Fibroblast of peridontal ligament (primary cell): Measurements from ENCODE around the gene EPB41L4B.

Experiments
- DNase-seq: peaks from one replicate; pipeline ENCODE4 v3.0.0-alpha.2; 2010; ENCODE audit errors: extremely low read depth

Gene EPB41L4B

GRCh38 chr9:109320331-109320741 is 523 bp downstream of the EPB41L4B start:
- no peak for DNase-seq

- DNase-seq: no peak
Observed at GRCh38 chr9:109319626-109320241, 1.1 kb downstream of the EPB41L4B start.

GRCh38 chr9:109319017-109319625 is 1.7 kb downstream of the EPB41L4B start:
- no peak for DNase-seq

- no peak for DNase-seq
Observed at GRCh38 chr9:109317979-109318741, 2.7 kb downstream of the EPB41L4B start.

GRCh38 chr9:109317311-109317978 is 3.4 kb downstream of the EPB41L4B start:
- DNase-seq: no peak

DNA sequence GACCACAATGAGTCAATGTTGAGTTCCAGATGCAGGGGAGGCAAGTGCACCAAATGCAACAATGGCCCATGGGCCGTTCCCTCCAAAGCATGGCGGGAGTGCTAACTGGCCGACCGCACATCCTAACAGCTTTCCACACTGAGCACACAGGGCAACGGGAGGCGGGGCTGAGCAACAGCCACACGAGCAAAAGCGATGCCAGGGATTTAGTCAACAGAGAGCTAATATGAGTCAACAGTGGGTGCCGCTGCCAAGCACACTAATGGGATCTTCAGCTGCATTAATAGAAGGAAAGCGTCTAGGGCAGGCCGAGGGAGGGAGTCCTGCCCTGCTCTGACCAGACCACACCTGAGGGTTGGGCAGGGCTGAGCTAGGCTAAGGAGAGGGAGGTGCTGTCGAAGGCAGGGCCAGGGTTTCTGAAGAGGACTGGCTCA is 4.6 kb downstream of the EPB41L4B start:
- no peak for DNase-seq

- DNase-seq: no peak
Observed at GRCh38 chr9:109315480-109316206, 5.2 kb downstream of the EPB41L4B start.

DNA sequence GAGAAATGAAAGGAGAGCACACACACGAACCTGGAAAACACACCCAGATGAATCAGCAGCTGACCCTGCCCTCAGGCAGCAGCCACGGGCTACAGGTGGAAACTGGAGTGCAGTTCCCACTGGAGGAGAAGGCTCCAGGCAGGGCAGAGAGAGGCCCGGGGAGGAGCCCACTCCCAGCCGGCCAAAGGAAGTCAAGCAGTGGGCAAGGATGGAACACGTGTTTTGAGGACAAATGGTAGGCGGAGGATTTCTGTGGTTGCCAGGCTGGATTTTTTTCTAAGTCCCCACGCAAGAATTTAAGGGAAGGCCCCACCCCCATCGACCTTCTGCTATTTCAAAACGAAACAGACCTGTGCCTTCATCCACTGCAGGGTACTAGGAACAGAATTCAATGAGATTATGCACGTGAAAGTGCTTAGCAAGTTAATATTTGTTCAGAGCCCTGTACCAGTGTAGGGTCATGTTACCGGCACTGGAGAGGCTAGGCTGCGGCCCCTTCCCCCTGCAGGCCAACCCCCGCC is 6.8 kb downstream of the EPB41L4B start:
- DNase-seq: no peak

GRCh38 chr9:109313351-109313750 is 7.5 kb downstream of the EPB41L4B start:
- DNase-seq: no peak

DNA sequence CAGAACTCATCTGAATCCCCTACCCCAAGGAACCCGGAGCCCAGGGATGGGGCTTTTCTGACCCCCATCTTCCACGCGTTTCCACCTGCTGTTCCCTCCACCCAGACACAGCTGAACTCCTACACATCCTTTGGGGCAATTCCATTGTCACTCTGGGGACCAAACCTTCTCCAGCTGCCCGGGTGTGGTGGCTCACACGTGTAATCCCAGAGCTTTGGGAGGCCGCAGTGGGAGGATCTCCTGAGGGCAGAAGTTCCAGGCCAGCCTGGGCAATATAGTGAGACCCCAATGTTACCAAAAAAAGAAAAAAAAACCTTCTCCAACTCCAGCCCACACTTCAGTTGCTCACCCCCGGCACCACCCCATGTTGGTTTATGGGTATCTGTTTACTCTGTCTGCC is 8.1 kb downstream of the EPB41L4B start:
- DNase-seq: no peak

- DNase-seq: no peak
Observed at GRCh38 chr9:109311731-109312130, 9.1 kb downstream of the EPB41L4B start.

DNA sequence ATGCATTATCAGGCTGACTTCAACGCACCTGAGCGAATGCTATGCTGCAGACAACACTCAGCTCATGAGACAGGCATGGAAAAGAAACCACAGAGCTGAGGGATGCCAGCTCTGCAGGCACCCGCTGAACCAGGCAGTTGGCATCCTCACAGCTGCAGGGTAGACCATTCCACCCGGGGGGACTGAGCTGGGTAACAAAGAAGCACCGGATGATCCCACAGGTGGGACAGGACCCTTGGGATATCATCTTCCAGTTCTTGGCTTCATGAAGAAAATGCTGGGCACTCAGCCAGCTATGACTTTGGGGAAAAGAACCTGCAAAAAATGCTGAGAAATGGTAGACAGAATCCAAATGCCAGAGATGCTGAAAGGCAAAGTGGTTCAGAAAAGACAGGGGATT is 9.6 kb downstream of the EPB41L4B start:
- DNase-seq: no peak

GRCh38 chr9:109310486-109310901 is 10.4 kb downstream of the EPB41L4B start:
- peak; percentile 52 for DNase-seq

- no peak for DNase-seq
Observed at GRCh38 chr9:109309282-109309681, 11.6 kb downstream of the EPB41L4B start.

GRCh38 chr9:109307380-109308240 is 13.2 kb downstream of the EPB41L4B start:
- no peak for DNase-seq

DNA sequence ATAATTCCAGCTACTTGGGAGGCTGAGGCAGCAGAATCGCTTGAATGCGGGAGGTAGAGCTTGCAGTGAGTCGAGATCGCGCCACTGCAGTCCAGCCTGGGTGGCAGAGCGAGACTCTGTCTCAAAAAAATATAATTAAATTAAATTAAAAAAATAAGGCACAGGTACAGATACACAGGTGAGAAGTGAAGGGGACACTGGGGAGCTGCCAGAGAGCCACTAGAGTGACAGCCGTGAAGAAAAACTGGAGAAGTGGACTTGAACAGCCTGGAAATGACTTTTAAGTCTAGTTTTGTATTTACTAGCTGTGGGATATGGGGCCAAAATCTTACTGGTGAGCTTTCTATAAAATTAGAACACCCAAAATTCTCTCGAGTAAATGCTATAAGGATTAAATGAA is 15.1 kb downstream of the EPB41L4B start:
- no peak for DNase-seq

DNA sequence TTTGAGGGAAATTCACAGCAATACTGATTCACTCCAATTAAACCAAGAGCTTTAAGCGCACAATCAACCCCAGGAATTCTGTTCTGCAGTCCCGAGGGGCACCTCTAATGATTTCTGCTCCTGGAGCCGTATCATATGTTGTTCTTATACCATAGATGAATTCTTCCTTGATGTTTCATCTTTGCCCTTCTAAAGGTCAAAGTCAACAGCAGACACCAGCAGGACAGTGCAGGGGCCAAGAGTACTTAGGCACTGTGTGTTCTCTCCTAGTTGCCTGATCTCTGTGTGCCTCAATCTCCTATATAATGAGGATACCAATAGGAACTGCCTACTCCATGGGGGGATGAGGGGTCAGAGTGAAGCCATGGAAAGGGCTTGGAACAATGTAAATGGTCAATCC is 16.5 kb downstream of the EPB41L4B start:
- DNase-seq: peak; percentile 46

GRCh38 chr9:109303900-109304299 is 17.0 kb downstream of the EPB41L4B start:
- DNase-seq: no peak

DNA sequence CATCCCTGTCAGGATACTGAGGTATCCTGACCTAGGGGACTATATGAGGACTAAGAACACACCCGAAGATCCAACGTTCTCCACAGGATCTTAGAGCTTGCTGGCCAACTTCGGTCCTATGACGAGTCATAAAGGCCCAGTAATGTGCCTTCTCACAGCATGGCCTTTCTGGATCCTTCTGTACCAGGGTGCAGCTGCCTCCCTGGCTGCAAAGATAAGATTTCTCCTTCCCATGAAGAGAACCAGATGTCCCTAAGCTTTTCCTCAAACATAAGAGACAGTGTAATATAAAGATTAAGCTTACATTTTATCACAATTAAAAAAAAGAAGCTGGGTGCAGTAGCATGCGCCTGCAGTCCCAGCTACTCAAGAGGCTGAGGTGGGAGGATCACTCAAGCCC is 18.3 kb downstream of the EPB41L4B start:
- no peak for DNase-seq

GRCh38 chr9:109301012-109301411 is 19.8 kb downstream of the EPB41L4B start:
- DNase-seq: no peak

DNA sequence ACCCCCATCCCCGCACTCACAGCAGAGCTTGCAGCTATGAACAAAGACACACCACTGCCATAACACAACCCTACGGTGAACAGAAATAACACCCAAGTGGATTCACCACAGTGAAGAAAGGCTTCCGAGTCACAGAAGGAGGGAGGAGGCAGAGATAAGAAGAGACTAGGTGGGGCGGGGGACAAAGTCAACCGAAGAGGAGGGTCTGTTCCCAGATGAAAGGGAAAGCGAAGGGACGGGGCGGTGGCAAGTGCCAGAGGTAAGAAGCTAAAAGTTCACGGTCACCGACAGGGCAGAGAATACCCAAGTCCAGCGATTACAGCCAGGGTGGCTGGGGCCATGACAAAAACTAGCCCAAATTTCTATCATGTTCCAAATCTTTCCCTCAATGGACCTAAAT is 21.0 kb downstream of the EPB41L4B start:
- no peak for DNase-seq
